Lung (tissue), 12 donors: Measurements from ENCODE around the gene KCNJ6. TPM values are rescaled to one million over a fixed set of nuclear protein-coding genes. Genes with fewer than 3 reads are reported as not detected.

ENCODE experiments used
- ATAC-seq: fragments of 200-7000 bp; cut with Tn5 transposase; one replicate; pipeline ENCODE4 v1.9.1; 2020; ENCODE audit warnings: moderate number of reproducible peaks; ENCODE audit not compliant: insufficient read depth, low FRiP score
- DNase-seq, 3 donors: peaks; one replicate each; pipeline ENCODE4 v3.0.0-alpha.2; 2013 to 2017
- H3K27ac ChIP-seq, 2 donors: one replicate each; pipeline ENCODE4 v1.5.1; 2013; ENCODE audit warnings: mild to moderate bottlenecking in 2 of 2, moderate library complexity in 2 of 2, control low read depth in 1 of 2, inconsistent platforms in 1 of 2, low read depth in 1 of 2, low read length in 1 of 2
- H3K27me3 ChIP-seq, 3 donors: one replicate each; pipeline ENCODE4 v1.5.1; 2013; ENCODE audit warnings: low read length in 2 of 3; ENCODE audit not compliant: control insufficient read depth in 3 of 3, insufficient read depth in 3 of 3
- H3K36me3 ChIP-seq, 4 donors: one replicate each; pipeline ENCODE4 v1.5.1; 2013; ENCODE audit warnings: low read length in 4 of 4, mild to moderate bottlenecking in 1 of 4, moderate library complexity in 1 of 4; ENCODE audit not compliant: control insufficient read depth in 4 of 4, insufficient read depth in 4 of 4
- H3K4me1 ChIP-seq, 5 donors: one replicate each; pipeline ENCODE4 v1.5.1; 2013; ENCODE audit warnings: low read length in 5 of 5, mild to moderate bottlenecking in 2 of 5, moderate library complexity in 1 of 5; ENCODE audit not compliant: control insufficient read depth in 5 of 5, insufficient read depth in 5 of 5
- H3K4me3 ChIP-seq: one replicate; pipeline ENCODE4 v1.5.1; 2013; ENCODE audit warnings: mild to moderate bottlenecking, control low read depth, moderate library complexity
- H3K9ac ChIP-seq, 2 donors: one replicate each; pipeline ENCODE4 v1.5.1; 2013; ENCODE audit warnings: low read length in 2 of 2, control low read depth in 1 of 2; ENCODE audit not compliant: insufficient read depth in 1 of 2
- H3K9me3 ChIP-seq, 4 donors: one replicate each; pipeline ENCODE4 v1.5.1; 2013; ENCODE audit warnings: low read length in 3 of 4, mild to moderate bottlenecking in 1 of 4, moderate library complexity in 1 of 4; ENCODE audit not compliant: control insufficient read depth in 4 of 4, insufficient read depth in 3 of 4
- CTCF ChIP-seq: IDR thresholded peaks from 2 replicates; pipeline ENCODE4 v1.5.1; 2012; ENCODE audit warnings: mild to moderate bottlenecking; ENCODE audit errors: control extremely low read depth, extremely low read depth
- WGBS, 2 donors: extraction: QIAGEN DNeasy Blood & Tissue Kit; methylation state at CpG; one replicate each; pipeline ENCODE4 v1.1.7; 2013; 5-methylcytosine and 5-hydroxymethylcytosine counted together
- polyA plus RNA-seq, 2 donors: library from polyadenylated mRNA; stranded (reverse); fragments of 200-250 nt; gene quantifications; one replicate each; pipeline ENCODE4 v1.2.1, GENCODE V29; 2013
- total RNA-seq, 2 donors: library from RNA; depleted of rRNA in 1 of 2; stranded (reverse); fragments of >200 nt in 1 of 2; gene quantifications; one replicate each; pipeline ENCODE4 v1.2.1, GENCODE V29; 2014 to 2021
- donor health status: control.
- donor health status: control.
- donor health status: Bipolar disorder and iron deficiency.
- donor health status: healthy.
- donor health status: DM: yes; HTN: yes; CAD: no.

The KCNJ6 gene
- total and polyA plus RNA-seq, 4 donors: 0.01 to 0.31 (median 0.03) TPM

- TF ChIP-seq CTCF: no peak
- Histone ChIP-seq H3K4me1 (peaks cover 0 to 10% (median 0%) of the 10 kb centered on the region in 5 donors), H3K27ac (no peak overlapping the region), H3K9ac (no peak overlapping the region), H3K9me3 (no peaks in the 10 kb centered on the region), H3K4me3 (no peak overlapping the region), H3K36me3 (no peaks in the 10 kb centered on the region), H3K27me3 (no peaks in the 10 kb centered on the region)
- no peak for DNase-seq
- WGBS, 2 donors: 88 to 96% methylated on average over 2 of the region's 2 CpGs
- ATAC-seq: no peak
Observed at GRCh38 chr21:37627561-37627960, 288.7 kb downstream of the KCNJ6 start.

GRCh38 chr21:37627074-37627473, 289.2 kb downstream of the KCNJ6 start:
- no peaks in the 10 kb centered on the region for H3K27me3 ChIP-seq
- no peak for DNase-seq
- H3K9me3 ChIP-seq: no peaks in the 10 kb centered on the region
- H3K4me1 ChIP-seq: peaks cover 0 to 11% (median 0%) of the 10 kb centered on the region in 5 donors
- TF ChIP-seq CTCF: no peak
- H3K27ac ChIP-seq: no peak overlapping the region
- ATAC-seq: no peak
- no peaks in the 10 kb centered on the region for H3K36me3 ChIP-seq
- H3K4me3 ChIP-seq: no peak overlapping the region
- H3K9ac ChIP-seq: no peak overlapping the region
- 41 to 61% methylated on average over 4 of the region's 4 CpGs for WGBS, 2 donors

- DNase-seq (no peak), ATAC-seq (no peak)
- Histone ChIP-seq H3K36me3 (no peaks in the 10 kb centered on the region), H3K4me3 (no peak overlapping the region), H3K4me1 (peaks cover 0 to 9% (median 0%) of the 10 kb centered on the region in 5 donors), H3K27ac (no peak overlapping the region), H3K9ac (no peak overlapping the region), H3K27me3 (no peaks in the 10 kb centered on the region), H3K9me3 (no peaks in the 10 kb centered on the region)
- no peak for TF ChIP-seq CTCF
- 71 to 83% methylated on average over 6 of the region's 6 CpGs for whole genome bisulfite sequencing, 2 donors
Observed at GRCh38 chr21:37626320-37626719, 289.9 kb downstream of the KCNJ6 start.

- H3K27ac ChIP-seq: no peak overlapping the region
- TF ChIP-seq CTCF: no peak
- ATAC-seq: no peak
- H3K36me3 ChIP-seq: no peaks in the 10 kb centered on the region
- WGBS, 2 donors: 84 to 95% methylated on average over 3 of the region's 3 CpGs
- no peak overlapping the region for H3K9ac ChIP-seq
- peaks cover 0 to 9% (median 7%) of the 10 kb centered on the region in 5 donors for H3K4me1 ChIP-seq
- H3K9me3 ChIP-seq: no peaks in the 10 kb centered on the region
- no peak overlapping the region for H3K4me3 ChIP-seq
- H3K27me3 ChIP-seq: no peaks in the 10 kb centered on the region
- no peak for DNase-seq
Observed at GRCh38 chr21:37623689-37624088, 292.6 kb downstream of the KCNJ6 start.
